ENCODE measurements around the gene BHLHE23.
A peak's percentile ranks its signal among the peaks of the same experiment; 100 is the strongest.

BHLHE23 gene
- total RNA-seq: 0 reads per million in 2 donors

GRCh38 chr20:63006540-63007359 lies at the start of gene BHLHE23:
Gene BHLHE23, minus strand, starts transcription at chr20:63006964. Its CDS starts 190 bp downstream, at chr20:63006774.
- DNase-seq: no peak

GRCh38 chr20:63055575-63056235 lies 48.9 kb upstream of the BHLHE23 start:
- DNase-seq: no peak

GRCh38 chr20:63054681-63055240 lies 48.0 kb upstream of the BHLHE23 start:
- DNase-seq: no peak

GRCh38 chr20:63054103-63054474 lies 47.3 kb upstream of the BHLHE23 start:
- no peak for DNase-seq

- DNase-seq: no peak
These were observed 46.8 kb upstream of the BHLHE23 start for GRCh38 chr20:63053432-63054102.

- no peak for DNase-seq
These were observed 46.0 kb upstream of the BHLHE23 start for GRCh38 chr20:63052571-63053431.

GRCh38 chr20:63051911-63052310 lies 45.1 kb upstream of the BHLHE23 start:
- DNase-seq: no peak

- no peak for DNase-seq
These were observed 44.6 kb upstream of the BHLHE23 start for GRCh38 chr20:63051186-63051860.

- no peak for DNase-seq
These were observed 43.6 kb upstream of the BHLHE23 start for GRCh38 chr20:63050406-63050805.

GRCh38 chr20:63049561-63050221 lies 42.9 kb upstream of the BHLHE23 start:
- DNase-seq: no peak

GRCh38 chr20:63049191-63049518 lies 42.4 kb upstream of the BHLHE23 start:
- no peak for DNase-seq

GRCh38 chr20:63048516-63049190 lies 41.9 kb upstream of the BHLHE23 start:
- no peak for DNase-seq

GRCh38 chr20:63047946-63048345 lies 41.2 kb upstream of the BHLHE23 start:
- no peak for DNase-seq

- no peak for DNase-seq
These were observed 40.5 kb upstream of the BHLHE23 start for GRCh38 chr20:63047267-63047666.

GRCh38 chr20:63046841-63047240 lies 40.1 kb upstream of the BHLHE23 start:
- DNase-seq: no peak

- DNase-seq: no peak
These were observed 39.2 kb upstream of the BHLHE23 start for GRCh38 chr20:63045991-63046390.

- no peak for DNase-seq
These were observed 38.6 kb upstream of the BHLHE23 start for GRCh38 chr20:63045401-63045800.

- no peak for DNase-seq
These were observed 37.8 kb upstream of the BHLHE23 start for GRCh38 chr20:63044605-63045004.

- DNase-seq: no peak
These were observed 37.4 kb upstream of the BHLHE23 start for GRCh38 chr20:63044204-63044600.

GRCh38 chr20:63043348-63044203 lies 36.8 kb upstream of the BHLHE23 start:
- DNase-seq: peak in 1 of 5 experiments; percentile 22

Measured in T-helper 2 cell (primary cell).